NCI-H146 treated with DMSO at 0.1 percent for 48 hours (cell line): Measurements from ENCODE around the gene DST.
A peak's percentile ranks its signal among the peaks of the same experiment; 100 is the strongest.

ENCODE experiments used
- DNase-seq: peaks from one replicate; lab custom pipeline; 2025; ENCODE audit not compliant: unreplicated experiment; lab: John Stamatoyannopoulos, UW

DST gene

GRCh38 chr6:56539527-56540105 is 103.1 kb downstream of the DST start:
- no peak for DNase-seq

- DNase-seq, result no peak
Observed at GRCh38 chr6:56538851-56539250, 103.8 kb downstream of the DST start.

GRCh38 chr6:56537223-56537770 is 105.4 kb downstream of the DST start:
- DNase-seq, result no peak

- DNase-seq, result no peak
Observed at GRCh38 chr6:56536536-56536935, 106.2 kb downstream of the DST start.

GRCh38 chr6:56535626-56536025 is 107.1 kb downstream of the DST start:
- DNase-seq, result no peak

GRCh38 chr6:56534680-56535419 is 107.8 kb downstream of the DST start:
- no peak for DNase-seq

GRCh38 chr6:56532766-56533551 is 109.7 kb downstream of the DST start:
- DNase-seq, result no peak

- DNase-seq, result no peak
Observed at GRCh38 chr6:56531839-56532595, 110.7 kb downstream of the DST start.

- no peak for DNase-seq
Observed at GRCh38 chr6:56529594-56530191, 113.0 kb downstream of the DST start.

GRCh38 chr6:56528412-56528841 is 114.3 kb downstream of the DST start:
- no peak for DNase-seq

- DNase-seq, result no peak
Observed at GRCh38 chr6:56527934-56528333, 114.8 kb downstream of the DST start.

GRCh38 chr6:56526860-56527544 is 115.7 kb downstream of the DST start:
- no peak for DNase-seq

GRCh38 chr6:56525974-56526789 is 116.5 kb downstream of the DST start:
- DNase-seq, result peak; percentile 95

- DNase-seq, result no peak
Observed at GRCh38 chr6:56524891-56525703, 117.6 kb downstream of the DST start.

- DNase-seq, result no peak
Observed at GRCh38 chr6:56522495-56523270, 120.0 kb downstream of the DST start.

GRCh38 chr6:56521976-56522375 is 120.7 kb downstream of the DST start:
- DNase-seq, result no peak

- no peak for DNase-seq
Observed at GRCh38 chr6:56521454-56521853, 121.2 kb downstream of the DST start.

- no peak for DNase-seq
Observed at GRCh38 chr6:56520218-56520617, 122.5 kb downstream of the DST start.
